ENCODE results near the gene BLOC1S1.

Gene BLOC1S1

GRCh38 chr12:55711786-55712553, 3.9 kb upstream of the BLOC1S1 start:
- DNase-seq (ENCODE audit: low spot score): no peak

GRCh38 chr12:55712700-55713415, 3.0 kb upstream of the BLOC1S1 start:
- no peak for DNase-seq (ENCODE audit: low spot score)

GRCh38 chr12:55713721-55714120, 2.1 kb upstream of the BLOC1S1 start:
- no peak for DNase-seq (ENCODE audit: low spot score)

GRCh38 chr12:55715169-55715764, 579 bp upstream of the BLOC1S1 start:
- no peak for DNase-seq (ENCODE audit: low spot score)

GRCh38 chr12:55716582-55716957, 724 bp downstream of the BLOC1S1 start:
- no peak for DNase-seq (ENCODE audit: low spot score)

GRCh38 chr12:55717011-55718007, 1.5 kb downstream of the BLOC1S1 start:
- peak; percentile 72 for DNase-seq (ENCODE audit: low spot score)

GRCh38 chr12:55718015-55718414, 2.2 kb downstream of the BLOC1S1 start:
- peak; percentile 89 for DNase-seq (ENCODE audit: low spot score)

GRCh38 chr12:55718624-55719275, 2.9 kb downstream of the BLOC1S1 start:
- no peak for DNase-seq (ENCODE audit: low spot score)

GRCh38 chr12:55719371-55719770, 3.5 kb downstream of the BLOC1S1 start:
- DNase-seq (ENCODE audit: low spot score): no peak

GRCh38 chr12:55720071-55720564, 4.3 kb downstream of the BLOC1S1 start, which contains the start of gene RDH5:
Gene RDH5 (plus strand): TSS chr12:55720393. CDS start chr12:55721185, 792 bp downstream.
- DNase-seq (ENCODE audit: low spot score): peak; percentile 91

GRCh38 chr12:55720894-55721444, 5.1 kb downstream of the BLOC1S1 start:
- DNase-seq (ENCODE audit: low spot score): peak; percentile 96

- no peak for DNase-seq (ENCODE audit: low spot score)
These were observed 5.9 kb downstream of the BLOC1S1 start for GRCh38 chr12:55721601-55722213.

GRCh38 chr12:55722948-55723347, 7.1 kb downstream of the BLOC1S1 start:
- DNase-seq (ENCODE audit: low spot score): no peak

GRCh38 chr12:55723516-55724225, 7.8 kb downstream of the BLOC1S1 start:
- DNase-seq (ENCODE audit: low spot score): no peak

GRCh38 chr12:55724226-55724939, 8.5 kb downstream of the BLOC1S1 start:
- peak; percentile 71 for DNase-seq (ENCODE audit: low spot score)

GRCh38 chr12:55724940-55725309, 9.1 kb downstream of the BLOC1S1 start:
- no peak for DNase-seq (ENCODE audit: low spot score)

- no peak for DNase-seq (ENCODE audit: low spot score)
These were observed 9.7 kb downstream of the BLOC1S1 start for GRCh38 chr12:55725556-55725955.

GRCh38 chr12:55726971-55727370, 11.1 kb downstream of the BLOC1S1 start:
- DNase-seq (ENCODE audit: low spot score): no peak

- DNase-seq (ENCODE audit: low spot score): no peak
These were observed 11.9 kb downstream of the BLOC1S1 start for GRCh38 chr12:55727643-55728185.

Data from SW480 (cell line).